Loucy (cell line): ENCODE results near the gene MYBBP1A.

Source experiments
- H2AFZ ChIP-seq: fragments of 200-600 bp; sonication (generic); 2 replicates; pipeline ENCODE4 v1.6.0; 2016; ENCODE audit warnings: antibody characterized with exemption, mild to moderate bottlenecking, low read length, moderate library complexity
- H3F3A ChIP-seq: fragments of 200-600 bp; 2 replicates; pipeline ENCODE4 v1.6.0; 2016; ENCODE audit warnings: antibody characterized with exemption, low read depth, mild to moderate bottlenecking
- H3K27me3 ChIP-seq: fragments of 200-600 bp; sonication (generic); 2 replicates; pipeline ENCODE4 v1.6.1; 2014; ENCODE audit warnings: low read length, mild to moderate bottlenecking; ENCODE audit not compliant: insufficient read depth, poor library complexity, severe bottlenecking
- H3K36me3 ChIP-seq: fragments of 200-600 bp; sonication (generic); 2 replicates; pipeline ENCODE4 v1.6.1; 2016; ENCODE audit warnings: low read length; ENCODE audit not compliant: insufficient read depth
- H3K4me1 ChIP-seq: fragments of 200-600 bp; sonication (generic); 2 replicates; pipeline ENCODE4 v1.5.1; 2014; ENCODE audit warnings: low read length, mild to moderate bottlenecking; ENCODE audit not compliant: insufficient read depth, poor library complexity, severe bottlenecking
- H3K4me2 ChIP-seq: fragments of 200-600 bp; sonication (generic); 2 replicates; pipeline ENCODE4 v1.6.0; 2014; ENCODE audit warnings: antibody characterized with exemption, low read length, low read depth, mild to moderate bottlenecking; ENCODE audit not compliant: poor library complexity, severe bottlenecking
- H3K4me3 ChIP-seq: fragments of 200-600 bp; sonication (generic); 2 replicates; pipeline ENCODE4 v1.5.1; 2014; ENCODE audit warnings: low read length, mild to moderate bottlenecking, mixed read lengths; ENCODE audit not compliant: poor library complexity, severe bottlenecking
- H3K79me2 ChIP-seq: fragments of 200-600 bp; sonication (generic); 2 replicates; pipeline ENCODE4 v1.6.1; 2014; ENCODE audit warnings: low read length; ENCODE audit not compliant: insufficient read depth
- H3K9ac ChIP-seq: fragments of 200-600 bp; sonication (generic); 2 replicates; pipeline ENCODE4 v1.6.0; 2014; ENCODE audit warnings: mild to moderate bottlenecking, low read depth, low read length, moderate library complexity; ENCODE audit not compliant: poor library complexity, severe bottlenecking
- H3K9me2 ChIP-seq: fragments of 200-600 bp; sonication (generic); replicated peaks from 2 replicates; pipeline ENCODE4 v1.6.1; 2016; ENCODE audit warnings: low read depth, low read length, mixed read lengths
- H3K9me3 ChIP-seq: fragments of 200-600 bp; sonication (generic); 2 replicates; pipeline ENCODE4 v1.6.1; 2014; ENCODE audit warnings: mild to moderate bottlenecking, antibody characterized with exemption, low read length, low read depth; ENCODE audit not compliant: insufficient read depth
- H4K20me1 ChIP-seq: fragments of 200-600 bp; sonication (generic); 2 replicates; pipeline ENCODE4 v1.6.0; 2014; ENCODE audit warnings: antibody characterized with exemption, low read length, mild to moderate bottlenecking; ENCODE audit not compliant: insufficient read depth, poor library complexity, severe bottlenecking
- EZH2phosphoT487 ChIP-seq: fragments of 200-600 bp; IDR thresholded peaks from 2 replicates; pipeline ENCODE4 v1.6.1; 2018; ENCODE audit warnings: antibody characterized with exemption, mild to moderate bottlenecking, moderate library complexity, borderline replicate concordance
- TF ChIP-seq, protein P1 (sequence below): fragments of 200-600 bp; sonication (generic); conservative IDR thresholded peaks from 2 replicates; pipeline ENCODE4 v1.5.1; 2014; ENCODE audit warnings: mild to moderate bottlenecking, antibody characterized with exemption, low read length

MYBBP1A gene

DNA sequence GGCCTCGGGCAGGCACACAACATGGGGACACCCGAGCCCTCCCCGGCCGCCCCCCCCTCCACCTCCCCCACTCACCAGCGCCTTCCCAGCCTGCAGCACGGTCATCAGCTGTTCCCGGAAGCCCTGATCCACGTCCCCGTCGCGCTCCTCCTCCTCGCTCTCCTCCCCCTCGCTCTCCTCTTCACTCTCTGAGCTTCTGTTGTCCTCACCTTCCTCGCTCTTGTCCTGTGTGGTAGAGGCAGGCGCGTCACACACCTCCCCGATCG lies 10.3 kb downstream of the MYBBP1A start:
- no peaks in the 10 kb centered on the region for H3K27me3 ChIP-seq
- no peaks in the 10 kb centered on the region for H3K9me3 ChIP-seq
- no peak for TF ChIP-seq EZH2phosphoT487
- TF ChIP-seq, protein P1, sequence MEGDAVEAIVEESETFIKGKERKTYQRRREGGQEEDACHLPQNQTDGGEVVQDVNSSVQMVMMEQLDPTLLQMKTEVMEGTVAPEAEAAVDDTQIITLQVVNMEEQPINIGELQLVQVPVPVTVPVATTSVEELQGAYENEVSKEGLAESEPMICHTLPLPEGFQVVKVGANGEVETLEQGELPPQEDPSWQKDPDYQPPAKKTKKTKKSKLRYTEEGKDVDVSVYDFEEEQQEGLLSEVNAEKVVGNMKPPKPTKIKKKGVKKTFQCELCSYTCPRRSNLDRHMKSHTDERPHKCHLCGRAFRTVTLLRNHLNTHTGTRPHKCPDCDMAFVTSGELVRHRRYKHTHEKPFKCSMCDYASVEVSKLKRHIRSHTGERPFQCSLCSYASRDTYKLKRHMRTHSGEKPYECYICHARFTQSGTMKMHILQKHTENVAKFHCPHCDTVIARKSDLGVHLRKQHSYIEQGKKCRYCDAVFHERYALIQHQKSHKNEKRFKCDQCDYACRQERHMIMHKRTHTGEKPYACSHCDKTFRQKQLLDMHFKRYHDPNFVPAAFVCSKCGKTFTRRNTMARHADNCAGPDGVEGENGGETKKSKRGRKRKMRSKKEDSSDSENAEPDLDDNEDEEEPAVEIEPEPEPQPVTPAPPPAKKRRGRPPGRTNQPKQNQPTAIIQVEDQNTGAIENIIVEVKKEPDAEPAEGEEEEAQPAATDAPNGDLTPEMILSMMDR: no peak
- no peaks in the 10 kb centered on the region for H3K79me2 ChIP-seq
- H4K20me1 ChIP-seq: no peaks in the 10 kb centered on the region
- H3K4me1 ChIP-seq: no peaks in the 10 kb centered on the region
- no peak overlapping the region for H2AFZ ChIP-seq
- no peak overlapping the region for H3K4me2 ChIP-seq
- no peaks in the 10 kb centered on the region for H3K9me2 ChIP-seq
- peaks cover 20% of the 10 kb centered on the region; the same call in 1 of the 2 replicates for H3K36me3 ChIP-seq
- H3K4me3 ChIP-seq: no peak overlapping the region
- H3K9ac ChIP-seq: no peak overlapping the region
- H3F3A ChIP-seq: no peaks in the 10 kb centered on the region

DNA sequence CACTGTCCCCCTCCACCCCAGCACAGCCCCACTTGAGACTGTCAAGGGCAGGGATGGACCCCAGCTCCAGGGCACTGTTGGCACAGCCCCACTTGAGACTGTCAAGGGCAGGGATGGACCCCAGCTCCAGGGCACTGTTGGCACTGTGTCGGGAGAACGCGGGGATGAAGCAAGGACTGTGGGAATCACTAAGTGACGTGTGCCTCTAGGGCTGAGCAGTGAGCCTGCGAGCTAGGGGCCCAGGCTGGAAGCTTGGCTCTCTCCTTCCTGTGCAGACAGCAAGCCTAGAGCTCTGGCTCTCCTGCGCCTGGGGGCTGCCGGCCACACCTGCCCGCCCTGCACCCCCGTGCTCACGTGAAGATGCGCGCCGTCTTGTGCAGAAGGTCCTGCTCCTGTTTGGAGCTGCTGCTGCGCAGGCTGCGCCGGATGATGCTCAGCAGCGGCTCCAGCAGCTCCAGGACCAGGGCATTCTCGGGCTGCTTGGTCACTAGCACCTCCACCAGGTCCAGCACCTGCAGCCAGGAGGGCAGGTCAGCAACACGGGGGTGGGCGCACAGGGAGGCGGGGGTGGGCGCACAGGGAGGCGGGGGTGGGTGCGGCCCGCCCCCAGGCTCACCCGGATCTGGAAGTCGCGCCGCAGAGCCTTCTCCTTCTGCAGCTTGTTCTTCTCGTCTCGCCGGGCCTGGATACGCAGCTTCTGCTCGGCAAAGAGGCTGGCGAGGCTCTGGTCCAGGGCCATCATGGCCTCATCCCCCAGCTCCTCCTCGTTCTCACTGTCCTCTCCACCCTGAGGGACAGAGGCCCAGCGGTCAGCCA lies 10.8 kb downstream of the MYBBP1A start:
- no peaks in the 10 kb centered on the region for H3K9me2 ChIP-seq
- no peak overlapping the region for H2AFZ ChIP-seq
- H3K9me3 ChIP-seq: no peaks in the 10 kb centered on the region
- no peaks in the 10 kb centered on the region for H3F3A ChIP-seq
- H3K4me1 ChIP-seq: no peaks in the 10 kb centered on the region
- no peak for TF ChIP-seq EZH2phosphoT487
- TF ChIP-seq, protein P1: no peak
- H3K27me3 ChIP-seq: no peaks in the 10 kb centered on the region
- peaks cover 20% of the 10 kb centered on the region; the same call in 1 of the 2 replicates for H3K36me3 ChIP-seq
- no peaks in the 10 kb centered on the region for H3K79me2 ChIP-seq
- no peaks in the 10 kb centered on the region for H4K20me1 ChIP-seq
- no peak overlapping the region for H3K4me3 ChIP-seq
- H3K4me2 ChIP-seq: no peak overlapping the region
- H3K9ac ChIP-seq: no peak overlapping the region

DNA sequence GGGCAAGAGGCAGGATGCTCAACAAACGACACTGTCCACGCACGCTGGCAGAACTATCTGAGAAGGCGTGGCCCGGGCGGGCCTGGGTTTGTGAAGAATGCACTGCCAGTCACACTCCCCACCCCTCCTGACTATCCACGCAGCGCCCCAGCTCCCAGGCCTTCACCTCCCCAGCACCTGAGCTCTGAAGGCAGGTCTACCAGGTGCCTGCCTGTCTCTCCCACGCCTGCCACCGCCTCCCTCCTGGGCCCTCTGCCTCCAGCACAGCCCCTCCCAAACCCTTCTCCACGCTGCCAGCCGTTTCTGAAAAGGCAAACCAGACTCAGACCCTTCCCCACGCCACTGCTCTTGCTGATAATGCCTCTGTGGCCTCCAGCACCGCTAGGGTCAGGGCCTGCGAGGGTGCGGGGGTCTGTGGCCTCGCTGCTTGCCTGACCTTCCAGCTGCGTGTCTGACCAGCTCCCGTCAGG lies 11.6 kb downstream of the MYBBP1A start:
- Histone ChIP-seq H3F3A (no peaks in the 10 kb centered on the region), H3K9ac (no peak overlapping the region), H3K9me2 (no peaks in the 10 kb centered on the region), H3K4me1 (no peaks in the 10 kb centered on the region), H3K4me3 (no peak overlapping the region), H2AFZ (no peak overlapping the region), H4K20me1 (no peaks in the 10 kb centered on the region), H3K4me2 (no peak overlapping the region), H3K79me2 (no peaks in the 10 kb centered on the region), H3K36me3 (peaks cover 19% of the 10 kb centered on the region; the same call in 1 of the 2 replicates), H3K27me3 (no peaks in the 10 kb centered on the region), H3K9me3 (no peaks in the 10 kb centered on the region)
- no peak for TF ChIP-seq EZH2phosphoT487
- TF ChIP-seq, protein P1: no peak
